CD4-positive, alpha-beta T cell (primary cell): ENCODE results near the gene SMYD3. TPM values are rescaled to one million over a fixed set of nuclear protein-coding genes. Genes with fewer than 3 reads are reported as not detected.

Experiments
- ATAC-seq: fragments of 200-7000 bp; cut with Tn5 transposase; one replicate; pipeline ENCODE4 v1.10.0; 2022; ENCODE audit warnings: mild to moderate bottlenecking; ENCODE audit not compliant: poor library complexity
- CTCF ChIA-PET: fragments of 350-600 bp; sonication (Branson Sonifier 250); formaldehyde crosslinking; loops from one replicate; lab custom pipeline; 2021; ENCODE audit warnings: antibody characterized with exemption, inconsistent platforms; lab: Charles Lee
- POLR2A ChIA-PET: fragments of 350-600 bp; sonication (Branson Sonifier 250); formaldehyde crosslinking; loops from one replicate; lab custom pipeline; 2021; ENCODE audit warnings: antibody characterized with exemption, inconsistent platforms; lab: Charles Lee
- DNase-seq, 14 experiments: peaks; one replicate each; pipeline ENCODE4 v3.0.0-alpha.2; 2013 to 2020; ENCODE audit warnings: mixed read lengths in 2 of 14
- H3K27ac ChIP-seq, 2 donors: one replicate each; pipeline versions ENCODE4 v1.5.1 to v1.7.0; 2013; ENCODE audit warnings: low read length in 2 of 2, low read depth in 1 of 2, mild to moderate bottlenecking in 1 of 2
- H3K27me3 ChIP-seq, 2 experiments: 1 replicate in 1 of 2; 2 replicates in 1 of 2; pipeline versions ENCODE4 v1.6.1 to v1.7.0; 2013; ENCODE audit warnings: low read length in 2 of 2, control low read depth in 1 of 2, mild to moderate bottlenecking in 1 of 2, moderate library complexity in 1 of 2; ENCODE audit not compliant: insufficient read depth in 2 of 2, control insufficient read depth in 1 of 2
- H3K36me3 ChIP-seq: one replicate; pipeline ENCODE4 v1.6.1; 2013; ENCODE audit warnings: low read length, control low read depth; ENCODE audit not compliant: insufficient read depth
- H3K4me1 ChIP-seq: one replicate; pipeline ENCODE4 v1.6.1; 2013; ENCODE audit warnings: low read length, control low read depth; ENCODE audit not compliant: insufficient read depth
- H3K4me3 ChIP-seq: one replicate; pipeline ENCODE4 v1.5.1; 2013; ENCODE audit warnings: mild to moderate bottlenecking, low read length, moderate library complexity
- H3K9me3 ChIP-seq, 2 experiments: 1 replicate in 1 of 2; 2 replicates in 1 of 2; pipeline versions ENCODE4 v1.6.1 to v1.7.0; 2013; ENCODE audit warnings: low read length in 2 of 2, mild to moderate bottlenecking in 2 of 2, control low read depth in 1 of 2, moderate library complexity in 1 of 2; ENCODE audit not compliant: control insufficient read depth in 1 of 2, insufficient read depth in 1 of 2
- H3K27ac Mint-ChIP-seq: one replicate; pipeline ENCODE4 v1.8.0; 2020; ENCODE audit warnings: mixed read lengths
- H3K27me3 Mint-ChIP-seq: one replicate; pipeline ENCODE4 v1.8.0; 2021; ENCODE audit warnings: mixed read lengths
- H3K36me3 Mint-ChIP-seq: one replicate; pipeline ENCODE4 v1.8.0; 2021; ENCODE audit warnings: low read depth, mixed read lengths
- H3K4me1 Mint-ChIP-seq: one replicate; pipeline ENCODE4 v1.8.0; 2021; ENCODE audit warnings: low read depth, mixed read lengths
- H3K4me3 Mint-ChIP-seq: one replicate; pipeline ENCODE4 v1.8.0; 2020; ENCODE audit warnings: mild to moderate bottlenecking, mixed read lengths
- H3K9me3 Mint-ChIP-seq: one replicate; pipeline ENCODE4 v1.8.0; 2020; ENCODE audit warnings: mixed read lengths
- intact Hi-C, 2 experiments: fragments of 100-400 bp; cut with DNase I in 1 of 2; cut with micrococcal nuclease in 1 of 2; formaldehyde crosslinking; loops; one replicate each; pipeline versions ENCODE4 v1.15.1 to v1.9.0; 2023 to 2025; cut with DNase I, micrococcal nuclease
- total RNA-seq, 174 experiments: library from RNA in 2 of 174; stranded (reverse) in 2 of 174; gene quantifications; one replicate each; pipeline ENCODE4 v1.2.3 and lab custom pipeline; 2021 to 2026
- TF ChIP-seq, protein P1 (sequence below): fragments of 200-600 bp; IDR thresholded peaks from one replicate; pipeline ENCODE4 v1.8.0; 2022; ENCODE audit warnings: antibody characterized with exemption, mild to moderate bottlenecking

SMYD3 gene
- total RNA-seq, 2 experiments from 2014 or later, result 18.8 to 19.6 TPM

DNA sequence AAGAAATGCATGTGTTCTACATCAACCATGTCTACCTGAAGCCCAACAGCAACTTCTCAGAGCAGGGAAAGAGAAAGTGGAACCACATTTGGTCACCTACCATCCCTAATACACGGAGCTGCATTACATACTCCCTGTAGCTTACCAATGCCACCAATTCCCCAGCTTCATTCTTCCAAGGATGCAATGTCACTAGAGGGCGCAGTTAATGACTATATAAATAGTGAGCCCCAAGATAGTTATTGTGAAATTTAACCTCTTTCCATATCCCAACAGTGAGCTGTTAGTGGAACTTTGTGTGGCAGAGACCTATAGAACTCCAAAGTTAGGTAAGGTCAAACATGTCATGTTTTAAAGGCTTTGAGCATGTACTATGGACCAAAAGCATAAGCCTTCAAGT lies 618.3 kb downstream of the SMYD3 start:
- CTCF ChIA-PET, result interaction anchor here (1.0 to 1.7 kb wide), 2 partner anchors 9 to 114 kb away, joined by 3 to 6 read pairs; no protein-coding TSS in a partner anchor
- H3K27me3 Mint-ChIP-seq, result no peaks in the 10 kb centered on the region
- no peak overlapping the region for H3K4me3 Mint-ChIP-seq
- ATAC-seq (no peak), DNase-seq (peak in 4 of 14 experiments; percentile 26 to 50 (median 42))
- no peak overlapping the region for H3K27ac Mint-ChIP-seq
- intact Hi-C loops, result no loop called here
- Histone ChIP-seq H3K4me1 (no peaks in the 10 kb centered on the region), H3K27me3 (no peaks in the 10 kb centered on the region), H3K9me3 (no peaks in the 10 kb centered on the region), H3K27ac (no peak overlapping the region), H3K36me3 (no peaks in the 10 kb centered on the region), H3K4me3 (no peak overlapping the region)
- POLR2A ChIA-PET, result interaction anchor here (0.8 kb wide), 1 partner anchor 115 kb away, joined by 4 read pairs; no protein-coding TSS in a partner anchor
- H3K9me3 Mint-ChIP-seq, result peaks cover 3% of the 10 kb centered on the region
- peaks cover 59% of the 10 kb centered on the region for H3K36me3 Mint-ChIP-seq
- no peaks in the 10 kb centered on the region for H3K4me1 Mint-ChIP-seq
- TF ChIP-seq, protein P1, sequence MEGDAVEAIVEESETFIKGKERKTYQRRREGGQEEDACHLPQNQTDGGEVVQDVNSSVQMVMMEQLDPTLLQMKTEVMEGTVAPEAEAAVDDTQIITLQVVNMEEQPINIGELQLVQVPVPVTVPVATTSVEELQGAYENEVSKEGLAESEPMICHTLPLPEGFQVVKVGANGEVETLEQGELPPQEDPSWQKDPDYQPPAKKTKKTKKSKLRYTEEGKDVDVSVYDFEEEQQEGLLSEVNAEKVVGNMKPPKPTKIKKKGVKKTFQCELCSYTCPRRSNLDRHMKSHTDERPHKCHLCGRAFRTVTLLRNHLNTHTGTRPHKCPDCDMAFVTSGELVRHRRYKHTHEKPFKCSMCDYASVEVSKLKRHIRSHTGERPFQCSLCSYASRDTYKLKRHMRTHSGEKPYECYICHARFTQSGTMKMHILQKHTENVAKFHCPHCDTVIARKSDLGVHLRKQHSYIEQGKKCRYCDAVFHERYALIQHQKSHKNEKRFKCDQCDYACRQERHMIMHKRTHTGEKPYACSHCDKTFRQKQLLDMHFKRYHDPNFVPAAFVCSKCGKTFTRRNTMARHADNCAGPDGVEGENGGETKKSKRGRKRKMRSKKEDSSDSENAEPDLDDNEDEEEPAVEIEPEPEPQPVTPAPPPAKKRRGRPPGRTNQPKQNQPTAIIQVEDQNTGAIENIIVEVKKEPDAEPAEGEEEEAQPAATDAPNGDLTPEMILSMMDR, result peak; percentile 36

GRCh38 chr1:245887829-245888228 lies 619.2 kb downstream of the SMYD3 start:
- no peak overlapping the region for H3K27ac Mint-ChIP-seq
- CTCF ChIA-PET, result interaction anchor here (1.0 kb wide), 1 partner anchor 10 kb away, joined by 3 read pairs; no protein-coding TSS in a partner anchor

DNA sequence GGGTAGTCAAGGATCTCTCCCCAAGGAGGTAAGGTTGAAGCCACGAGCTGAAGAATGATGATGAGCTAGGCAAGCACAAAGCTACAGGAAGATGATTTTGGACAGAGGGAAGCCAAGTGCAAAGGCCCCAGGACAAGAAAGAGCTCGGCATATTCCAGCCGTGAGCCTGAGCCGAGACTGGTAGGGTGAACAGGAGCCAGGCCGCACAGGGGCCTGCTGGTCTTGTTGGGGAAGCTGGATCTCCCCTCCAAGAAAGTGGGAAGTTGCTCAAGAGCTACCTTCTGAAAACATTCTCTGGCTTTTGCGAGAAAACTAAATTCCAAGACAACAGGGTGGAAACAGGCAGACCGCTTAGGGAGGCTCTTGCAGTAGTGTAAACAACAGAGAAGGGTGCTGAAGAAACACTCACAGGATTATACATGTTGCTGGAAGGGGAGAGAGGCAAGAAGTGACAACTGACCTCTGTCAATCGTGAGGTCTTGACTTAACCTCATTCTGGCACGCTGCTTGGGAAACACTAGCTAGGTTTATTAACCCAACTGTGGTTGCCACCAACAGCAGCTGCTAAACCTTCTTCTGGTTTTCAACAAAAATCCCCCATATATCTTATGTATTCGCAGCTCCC lies 625.2 kb downstream of the SMYD3 start:
- Histone ChIP-seq H3K36me3 (no peaks in the 10 kb centered on the region), H3K27ac (no peak overlapping the region), H3K4me3 (no peak overlapping the region), H3K27me3 (no peaks in the 10 kb centered on the region), H3K4me1 (no peaks in the 10 kb centered on the region), H3K9me3 (no peaks in the 10 kb centered on the region)
- POLR2A ChIA-PET, result no interaction called here
- intact Hi-C loops, result no loop called here
- Mint-ChIP-seq H3K27ac (no peak overlapping the region), H3K4me3 (no peak overlapping the region), H3K4me1 (no peaks in the 10 kb centered on the region), H3K9me3 (no peaks in the 10 kb centered on the region), H3K27me3 (no peaks in the 10 kb centered on the region), H3K36me3 (peaks cover 15% of the 10 kb centered on the region)
- TF ChIP-seq, protein P1, result no peak
- DNase-seq (no peak), ATAC-seq (no peak)
- CTCF ChIA-PET, result no interaction called here

More at GRCh38 chr1:245887829-245888228, 619.2 kb downstream of the SMYD3 start:
- H3K9me3 Mint-ChIP-seq, result no peaks in the 10 kb centered on the region
- no peaks in the 10 kb centered on the region for H3K9me3 ChIP-seq
- intact Hi-C loops, result loop anchor here in 1 of 2 experiments (2.0 kb wide), 1 partner anchor 113 kb away; no protein-coding TSS in a partner anchor
- peaks cover 50% of the 10 kb centered on the region for H3K36me3 Mint-ChIP-seq
- no peaks in the 10 kb centered on the region for H3K36me3 ChIP-seq
- no peak overlapping the region for H3K4me3 Mint-ChIP-seq
- no peak overlapping the region for H3K27ac ChIP-seq
- no peak overlapping the region for H3K4me3 ChIP-seq
- H3K27me3 ChIP-seq, result no peaks in the 10 kb centered on the region
- H3K27me3 Mint-ChIP-seq, result no peaks in the 10 kb centered on the region
- DNase-seq (no peak), ATAC-seq (no peak)
- no peaks in the 10 kb centered on the region for H3K4me1 Mint-ChIP-seq
- no peaks in the 10 kb centered on the region for H3K4me1 ChIP-seq
- TF ChIP-seq, protein P1, result no peak
- POLR2A ChIA-PET, result no interaction called here
